ENCODE measurements around the gene TPRX1.
"Not testable (repeated sequence)": the region's sequence is repeated elsewhere in the genome, so short reads cannot be mapped to it uniquely, and the experiment has no call there.

DNA sequence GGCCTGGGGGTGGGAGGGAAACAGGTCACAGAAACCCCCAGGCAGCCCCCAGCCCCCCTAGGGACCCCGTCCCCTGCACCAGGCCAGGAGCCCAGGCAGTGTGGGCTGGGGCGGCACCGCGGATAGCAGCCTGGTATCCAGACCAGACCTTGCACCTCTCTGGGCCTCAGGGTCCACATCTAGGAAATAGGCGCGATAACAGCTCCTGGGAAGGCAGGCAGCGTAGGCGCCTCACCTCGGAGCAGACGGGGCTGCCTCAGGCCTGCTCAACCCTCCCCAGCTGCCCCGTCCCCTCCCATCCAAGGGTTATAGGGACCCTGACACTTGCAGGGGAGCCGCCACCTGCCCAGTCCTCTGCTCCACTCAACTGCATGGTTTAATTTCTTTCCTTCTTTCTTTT lies 680 bp downstream of the TPRX1 start:
- not testable (repeated sequence) for TF ChIP-seq POLR2AphosphoS5 (IDR thresholded peaks at IDR 0.05)
- TF ChIP-seq, protein P1, sequence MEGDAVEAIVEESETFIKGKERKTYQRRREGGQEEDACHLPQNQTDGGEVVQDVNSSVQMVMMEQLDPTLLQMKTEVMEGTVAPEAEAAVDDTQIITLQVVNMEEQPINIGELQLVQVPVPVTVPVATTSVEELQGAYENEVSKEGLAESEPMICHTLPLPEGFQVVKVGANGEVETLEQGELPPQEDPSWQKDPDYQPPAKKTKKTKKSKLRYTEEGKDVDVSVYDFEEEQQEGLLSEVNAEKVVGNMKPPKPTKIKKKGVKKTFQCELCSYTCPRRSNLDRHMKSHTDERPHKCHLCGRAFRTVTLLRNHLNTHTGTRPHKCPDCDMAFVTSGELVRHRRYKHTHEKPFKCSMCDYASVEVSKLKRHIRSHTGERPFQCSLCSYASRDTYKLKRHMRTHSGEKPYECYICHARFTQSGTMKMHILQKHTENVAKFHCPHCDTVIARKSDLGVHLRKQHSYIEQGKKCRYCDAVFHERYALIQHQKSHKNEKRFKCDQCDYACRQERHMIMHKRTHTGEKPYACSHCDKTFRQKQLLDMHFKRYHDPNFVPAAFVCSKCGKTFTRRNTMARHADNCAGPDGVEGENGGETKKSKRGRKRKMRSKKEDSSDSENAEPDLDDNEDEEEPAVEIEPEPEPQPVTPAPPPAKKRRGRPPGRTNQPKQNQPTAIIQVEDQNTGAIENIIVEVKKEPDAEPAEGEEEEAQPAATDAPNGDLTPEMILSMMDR (IDR thresholded peaks at IDR 0.05): not testable (repeated sequence)
